A172 (cell line): ENCODE measurements around the gene DYNAP. TPM values are rescaled to one million over a fixed set of nuclear protein-coding genes. Genes with fewer than 3 reads are reported as not detected.
A peak's percentile ranks its signal among the peaks of the same experiment; 100 is the strongest.

Experiments used
- DNase-seq: peaks from one replicate; pipeline ENCODE4 v3.0.0-alpha.2; 2015; ENCODE audit warnings: low spot score
- total RNA-seq: library from RNA; depleted of rRNA; stranded (reverse); fragments of >200 nt; shearing (Covaris generic); gene quantifications from 2 replicates; pipeline ENCODE4 v1.2.3, GENCODE V29; 2014; rRNA removed

Gene DYNAP
- not detected in 2 replicates for total RNA-seq

GRCh38 chr18:54590945-54591344, at the start of gene DYNAP:
DYNAP (plus strand) TSS chr18:54591245; CDS start chr18:54591283, 38 bp downstream.
- DNase-seq, result no peak

- no peak for DNase-seq
Observed at GRCh38 chr18:54551590-54551989, 39.5 kb upstream of the DYNAP start.

GRCh38 chr18:54555286-54555685, 35.8 kb upstream of the DYNAP start:
- DNase-seq, result no peak

- DNase-seq, result no peak
Observed at GRCh38 chr18:54555996-54556395, 35.0 kb upstream of the DYNAP start.

- DNase-seq, result no peak
Observed at GRCh38 chr18:54557958-54558357, 33.1 kb upstream of the DYNAP start.

GRCh38 chr18:54558609-54559585, 32.1 kb upstream of the DYNAP start:
- DNase-seq, result peak; percentile 12

GRCh38 chr18:54561706-54562267, 29.3 kb upstream of the DYNAP start:
- DNase-seq, result no peak

- no peak for DNase-seq
Observed at GRCh38 chr18:54580202-54580729, 10.8 kb upstream of the DYNAP start.

- DNase-seq, result no peak
Observed at GRCh38 chr18:54584065-54584464, 7.0 kb upstream of the DYNAP start.

- no peak for DNase-seq
Observed at GRCh38 chr18:54585743-54586142, 5.3 kb upstream of the DYNAP start.

- no peak for DNase-seq
Observed at GRCh38 chr18:54604211-54604610, 13.2 kb downstream of the DYNAP start.

GRCh38 chr18:54606835-54607212, 15.8 kb downstream of the DYNAP start:
- no peak for DNase-seq

GRCh38 chr18:54607213-54608027, 16.4 kb downstream of the DYNAP start:
- peak; percentile 17 for DNase-seq

- DNase-seq, result peak; percentile 35
Observed at GRCh38 chr18:54608028-54608642, 17.1 kb downstream of the DYNAP start.

- no peak for DNase-seq
Observed at GRCh38 chr18:54611816-54612215, 20.8 kb downstream of the DYNAP start.

GRCh38 chr18:54612237-54612636, 21.2 kb downstream of the DYNAP start:
- no peak for DNase-seq

GRCh38 chr18:54613174-54613573, 22.1 kb downstream of the DYNAP start:
- no peak for DNase-seq

- no peak for DNase-seq
Observed at GRCh38 chr18:54616220-54616848, 25.3 kb downstream of the DYNAP start.

GRCh38 chr18:54622084-54622483, 31.0 kb downstream of the DYNAP start:
- DNase-seq, result no peak

GRCh38 chr18:54626779-54627178, 35.7 kb downstream of the DYNAP start:
- DNase-seq, result no peak

GRCh38 chr18:54630963-54631362, 39.9 kb downstream of the DYNAP start:
- no peak for DNase-seq
